Progenitor cell of endocrine pancreas (in vitro differentiated cells): ENCODE results near the gene NRP1. TPM values are rescaled to one million over a fixed set of nuclear protein-coding genes. Genes with fewer than 3 reads are reported as not detected.

ENCODE experiments used
- DNase-seq: peaks from one replicate; pipeline ENCODE4 v3.0.0; 2021; ENCODE audit warnings: low spot score; ENCODE audit not compliant: unreplicated experiment
- H3K27ac Mint-ChIP-seq: 2 replicates; pipeline ENCODE4 v1.8.0; 2021; ENCODE audit warnings: mild to moderate bottlenecking, moderate library complexity, mixed read lengths
- H3K27me3 Mint-ChIP-seq: 2 replicates; pipeline ENCODE4 v1.8.0; 2021; ENCODE audit warnings: mixed read lengths
- H3K36me3 Mint-ChIP-seq: 2 replicates; pipeline ENCODE4 v1.8.0; 2022; ENCODE audit warnings: mixed read lengths; ENCODE audit not compliant: insufficient read depth
- H3K4me1 Mint-ChIP-seq: 2 replicates; pipeline ENCODE4 v1.8.0; 2021; ENCODE audit warnings: low read depth, mixed read lengths
- H3K4me3 Mint-ChIP-seq: 2 replicates; pipeline ENCODE4 v1.8.0; 2021; ENCODE audit warnings: low read depth, mild to moderate bottlenecking, moderate library complexity, mixed read lengths
- H3K9me3 Mint-ChIP-seq: 2 replicates; pipeline ENCODE4 v1.8.0; 2021; ENCODE audit warnings: low read depth, mixed read lengths
- CTCF ChIP-seq: fragments of 200-600 bp; sonication (generic); IDR thresholded peaks from one replicate; pipeline ENCODE4 v1.5.0; 2021; ENCODE audit warnings: antibody characterized with exemption, mild to moderate bottlenecking; ENCODE audit not compliant: unreplicated experiment
- total RNA-seq: library from RNA; stranded (reverse); gene quantifications from 2 replicates; pipeline ENCODE4 v1.2.1, GENCODE V29; 2021

NRP1 gene
- total RNA-seq, 1 donor from 2014 or later: 33.4 TPM

DNA sequence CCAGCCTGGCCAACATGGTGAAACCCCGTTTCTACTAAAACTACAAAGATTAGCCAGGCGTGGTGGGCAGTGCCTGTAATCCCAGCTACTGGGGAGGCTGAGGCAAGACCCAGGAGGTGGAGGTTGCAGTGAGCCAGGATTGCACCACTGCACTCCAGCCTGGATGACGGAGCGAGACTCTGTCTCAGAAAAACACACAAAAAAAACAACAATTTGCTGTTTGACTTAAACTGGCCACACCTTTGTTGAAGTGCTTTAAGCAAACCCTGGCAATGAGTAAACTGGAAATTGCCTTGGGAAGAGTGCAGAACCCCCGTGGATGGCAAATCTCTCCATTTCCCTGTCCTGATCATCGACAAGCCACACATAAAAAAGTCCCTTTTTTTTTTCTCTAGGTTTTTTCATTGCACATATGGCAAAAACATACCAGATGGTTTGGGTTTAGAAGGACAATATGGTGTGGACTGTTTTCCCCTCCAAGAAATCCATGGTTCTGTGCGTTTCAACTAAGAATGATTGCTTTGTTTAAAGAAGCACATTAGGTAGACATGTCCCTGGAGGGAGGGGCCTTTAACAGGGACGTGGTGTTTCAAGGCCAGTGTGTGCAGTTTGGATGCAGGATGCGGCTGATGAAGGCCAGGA lies 76.9 kb downstream of the NRP1 start:
- H3K36me3 Mint-ChIP-seq: peaks cover 21% of the 10 kb centered on the region
- DNase-seq: no peak
- H3K9me3 Mint-ChIP-seq: peaks cover under 1% of the 10 kb centered on the region
- no peak for TF ChIP-seq CTCF
- H3K27me3 Mint-ChIP-seq: no peaks in the 10 kb centered on the region
- H3K27ac Mint-ChIP-seq: peak overlapping the region; percentile 75
- H3K4me3 Mint-ChIP-seq: no peak overlapping the region
- peaks cover 45% of the 10 kb centered on the region for H3K4me1 Mint-ChIP-seq

DNA sequence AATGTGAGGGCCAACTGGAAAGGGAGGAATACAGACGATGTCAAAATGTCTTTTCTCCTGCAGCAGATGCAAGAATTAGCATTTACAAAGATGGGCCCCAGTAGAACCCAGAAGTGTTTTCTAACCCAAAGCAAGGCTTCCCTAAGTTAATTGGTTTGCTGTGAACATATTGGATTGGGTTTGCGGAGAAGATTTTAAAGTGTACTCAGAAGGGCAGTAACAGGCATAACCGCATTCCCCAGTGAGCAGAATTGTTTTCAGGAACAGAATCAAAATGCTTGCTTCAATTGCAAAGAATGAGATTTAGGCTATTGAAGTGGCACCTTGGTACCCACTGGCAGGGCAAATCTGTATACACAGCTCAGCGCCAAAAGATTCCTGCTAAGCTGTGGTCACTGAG lies 78.0 kb downstream of the NRP1 start:
- H3K36me3 Mint-ChIP-seq: peaks cover 25% of the 10 kb centered on the region
- no peaks in the 10 kb centered on the region for H3K9me3 Mint-ChIP-seq
- TF ChIP-seq CTCF: no peak
- H3K4me3 Mint-ChIP-seq: no peak overlapping the region
- no peak overlapping the region for H3K27ac Mint-ChIP-seq
- H3K4me1 Mint-ChIP-seq: peaks cover 47% of the 10 kb centered on the region
- no peak for DNase-seq
- no peaks in the 10 kb centered on the region for H3K27me3 Mint-ChIP-seq

DNA sequence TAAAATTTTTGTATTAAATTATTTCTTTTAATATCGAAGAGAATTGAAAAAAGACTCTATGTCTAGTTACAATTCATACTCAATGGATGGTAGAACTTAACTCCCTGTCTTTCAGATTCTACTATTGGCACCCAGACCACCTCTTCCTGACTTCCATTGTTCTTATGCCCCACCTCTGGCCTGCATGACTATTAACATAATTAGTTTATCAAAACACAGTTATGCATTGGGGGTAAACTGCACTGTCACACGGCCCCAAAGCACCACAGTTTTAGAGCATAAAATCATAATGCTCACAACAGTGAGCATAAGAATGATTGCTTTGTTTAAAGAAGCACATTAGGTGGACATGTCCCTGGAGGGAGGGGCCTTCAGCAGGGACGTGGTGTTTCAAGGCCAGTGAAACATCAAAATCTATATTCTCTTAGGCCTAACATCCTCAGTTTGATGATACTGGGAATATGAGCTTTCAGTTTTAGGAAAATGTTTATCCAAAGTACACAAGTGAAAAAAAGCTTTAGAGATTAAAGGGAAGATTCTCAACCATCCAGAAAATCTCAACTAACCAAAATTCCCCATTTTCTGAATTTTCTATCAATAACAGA lies 79.8 kb downstream of the NRP1 start:
- H3K27me3 Mint-ChIP-seq: no peaks in the 10 kb centered on the region
- H3K27ac Mint-ChIP-seq: no peak overlapping the region
- H3K4me1 Mint-ChIP-seq: peaks cover 38% of the 10 kb centered on the region
- H3K9me3 Mint-ChIP-seq: no peaks in the 10 kb centered on the region
- no peak for DNase-seq
- no peak overlapping the region for H3K4me3 Mint-ChIP-seq
- TF ChIP-seq CTCF: no peak
- H3K36me3 Mint-ChIP-seq: peaks cover 31% of the 10 kb centered on the region

GRCh38 chr10:33253411-33253810 lies 81.1 kb downstream of the NRP1 start:
- no peaks in the 10 kb centered on the region for H3K9me3 Mint-ChIP-seq
- no peak for DNase-seq
- no peak overlapping the region for H3K4me3 Mint-ChIP-seq
- H3K27ac Mint-ChIP-seq: no peak overlapping the region
- peaks cover 28% of the 10 kb centered on the region for H3K4me1 Mint-ChIP-seq
- peaks cover 39% of the 10 kb centered on the region for H3K36me3 Mint-ChIP-seq
- no peaks in the 10 kb centered on the region for H3K27me3 Mint-ChIP-seq
- TF ChIP-seq CTCF: no peak

DNA sequence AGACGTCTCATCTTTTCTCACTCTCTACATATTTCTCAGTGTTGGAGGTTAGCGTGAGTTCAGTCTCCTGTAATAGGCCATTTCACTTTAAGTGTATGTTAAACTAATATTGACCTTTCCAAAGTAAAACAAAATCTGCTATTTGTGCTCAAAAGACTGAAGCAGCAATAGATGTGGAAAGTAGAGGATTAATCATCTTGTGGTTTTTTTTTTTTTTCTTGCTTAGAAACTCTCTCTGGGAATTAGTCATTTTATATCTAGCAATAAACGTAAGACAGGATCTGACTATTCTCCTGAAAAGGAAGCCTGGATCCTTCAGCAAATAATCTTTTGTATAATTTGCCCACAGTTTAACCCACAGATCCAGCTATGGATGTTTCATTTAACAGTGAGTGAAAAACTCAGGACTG lies 81.7 kb downstream of the NRP1 start:
- H3K9me3 Mint-ChIP-seq: no peaks in the 10 kb centered on the region
- no peak overlapping the region for H3K4me3 Mint-ChIP-seq
- H3K27me3 Mint-ChIP-seq: no peaks in the 10 kb centered on the region
- peaks cover 44% of the 10 kb centered on the region for H3K36me3 Mint-ChIP-seq
- peaks cover 24% of the 10 kb centered on the region for H3K4me1 Mint-ChIP-seq
- peak overlapping the region; percentile 22 for H3K27ac Mint-ChIP-seq
- TF ChIP-seq CTCF: no peak
- no peak for DNase-seq
